HG03097 (cell line): ENCODE measurements around the gene BHMT.
"Not testable (repeated sequence)": the region's sequence is repeated elsewhere in the genome, so short reads cannot be mapped to it uniquely, and the experiment has no call there.

Source experiments
- ATAC-seq: cut with Tn5 transposase; IDR thresholded peaks from one replicate; pipeline ENCODE4 v1.9.1; 2021; ENCODE audit not compliant: unreplicated experiment, low FRiP score

The BHMT gene

DNA sequence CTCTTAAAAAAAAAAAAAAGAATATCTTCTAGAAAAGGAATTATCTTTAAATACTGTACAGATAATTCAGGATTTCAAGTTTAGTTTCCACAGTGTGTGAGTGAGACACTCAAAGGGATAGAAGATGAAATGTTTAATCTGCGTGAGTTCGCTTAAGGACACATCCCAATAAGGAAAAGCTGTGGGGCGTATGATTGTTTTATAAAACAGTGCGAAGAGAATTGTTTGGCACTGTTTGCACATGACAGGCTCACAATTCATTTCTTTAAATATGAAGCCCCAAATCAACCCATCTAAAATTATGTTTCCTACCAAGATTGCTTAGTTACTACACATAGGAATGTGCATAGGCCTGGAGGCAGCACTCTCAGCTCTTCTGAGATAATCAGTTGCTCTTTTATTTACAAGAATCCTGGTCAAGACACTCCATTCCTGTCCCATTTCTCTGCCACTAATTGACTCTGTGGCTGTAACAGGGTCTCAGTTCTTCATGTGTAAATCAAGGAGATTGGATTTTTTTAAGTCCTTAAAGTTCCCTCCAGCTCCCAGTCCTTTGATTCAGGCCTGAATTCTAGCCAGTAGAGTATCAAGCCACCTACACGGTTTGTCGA lies 60.1 kb downstream of the BHMT start:
- ATAC-seq: no peak

GRCh38 chr5:79172269-79172668 lies 60.7 kb downstream of the BHMT start:
- no peak for ATAC-seq

DNA sequence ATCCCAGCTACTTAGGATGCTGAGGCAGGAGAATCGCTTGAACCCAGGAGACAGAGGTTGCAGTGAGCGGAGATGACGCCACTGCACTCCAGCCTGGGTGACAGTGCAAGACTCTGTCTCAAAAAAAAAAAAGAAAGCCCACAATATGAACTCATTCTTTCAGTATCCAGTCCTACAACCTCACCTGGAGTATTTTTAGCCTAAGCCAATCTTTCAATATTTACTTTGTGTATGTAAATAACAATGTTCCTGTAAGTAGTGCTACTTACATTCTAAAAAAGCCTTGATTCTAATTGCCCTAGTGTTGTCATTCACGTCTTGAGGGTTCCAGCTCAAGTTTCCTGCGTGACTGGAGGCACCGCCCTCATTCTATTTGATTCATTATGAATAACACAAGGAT lies 62.0 kb downstream of the BHMT start:
- no peak for ATAC-seq

- not testable (repeated sequence) for ATAC-seq
These were observed 68.8 kb downstream of the BHMT start for GRCh38 chr5:79180449-79180848.

DNA sequence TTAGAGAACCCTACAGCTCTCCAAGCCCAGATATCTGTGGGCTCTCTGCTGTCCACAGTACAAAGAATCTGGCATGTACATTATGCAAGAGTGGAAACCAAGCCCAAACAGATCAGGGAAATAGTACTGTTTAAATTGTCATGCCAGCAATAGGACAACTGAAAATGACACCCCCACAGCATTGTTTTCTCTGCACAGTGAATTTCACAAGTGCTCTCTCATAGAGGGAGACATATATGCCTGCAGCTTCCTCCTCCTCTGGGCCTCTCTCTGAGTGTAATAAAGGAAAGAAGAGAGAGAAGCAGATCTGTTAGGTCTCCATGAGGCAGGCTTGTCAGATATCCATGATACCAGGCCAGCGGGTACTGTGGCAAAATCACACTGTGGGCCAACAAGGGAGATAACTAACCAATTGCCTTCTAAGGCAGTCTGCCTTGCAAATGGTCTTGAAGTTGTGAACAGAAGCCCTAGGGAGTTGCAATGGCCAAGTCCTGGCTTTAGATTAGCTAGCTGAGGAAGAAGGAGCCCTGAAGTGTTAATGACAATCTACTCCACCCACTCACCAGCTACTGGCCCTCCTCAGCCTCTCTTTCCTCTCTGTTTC lies 69.9 kb downstream of the BHMT start:
- no peak for ATAC-seq
